Stomach smooth muscle (tissue), 2 donors: Measurements from ENCODE around the gene BRINP1.
"Not testable (repeated sequence)": the region's sequence is repeated elsewhere in the genome, so short reads cannot be mapped to it uniquely, and the experiment has no call there.

Experiments used
- H3K27ac ChIP-seq: one replicate; pipeline ENCODE4 v1.7.0; 2013; ENCODE audit warnings: mild to moderate bottlenecking, low read length, inconsistent platforms
- H3K27me3 ChIP-seq, 2 donors: one replicate each; pipeline ENCODE4 v1.7.0; 2013; ENCODE audit warnings: low read length in 2 of 2; ENCODE audit not compliant: insufficient read depth in 2 of 2, control insufficient read depth in 1 of 2
- H3K36me3 ChIP-seq, 2 donors: one replicate each; pipeline ENCODE4 v1.7.0; 2013; ENCODE audit warnings: low read length in 2 of 2; ENCODE audit not compliant: control insufficient read depth in 2 of 2, insufficient read depth in 2 of 2
- H3K4me1 ChIP-seq: one replicate; pipeline ENCODE4 v1.7.0; 2013; ENCODE audit warnings: low read length; ENCODE audit not compliant: control insufficient read depth, insufficient read depth
- H3K4me3 ChIP-seq, 2 donors: one replicate each; pipeline ENCODE4 v1.7.0; 2013; ENCODE audit warnings: low read length in 2 of 2
- H3K9ac ChIP-seq, 2 donors: one replicate each; pipeline ENCODE4 v1.7.0; 2013; ENCODE audit warnings: low read length in 2 of 2, mild to moderate bottlenecking in 1 of 2
- H3K9me3 ChIP-seq, 2 donors: one replicate each; pipeline ENCODE4 v1.7.0; 2013; ENCODE audit warnings: low read length in 2 of 2; ENCODE audit not compliant: control insufficient read depth in 2 of 2
- donor health status: healthy.
- donor health status: Pancreatic carcinoma.

BRINP1 gene

DNA sequence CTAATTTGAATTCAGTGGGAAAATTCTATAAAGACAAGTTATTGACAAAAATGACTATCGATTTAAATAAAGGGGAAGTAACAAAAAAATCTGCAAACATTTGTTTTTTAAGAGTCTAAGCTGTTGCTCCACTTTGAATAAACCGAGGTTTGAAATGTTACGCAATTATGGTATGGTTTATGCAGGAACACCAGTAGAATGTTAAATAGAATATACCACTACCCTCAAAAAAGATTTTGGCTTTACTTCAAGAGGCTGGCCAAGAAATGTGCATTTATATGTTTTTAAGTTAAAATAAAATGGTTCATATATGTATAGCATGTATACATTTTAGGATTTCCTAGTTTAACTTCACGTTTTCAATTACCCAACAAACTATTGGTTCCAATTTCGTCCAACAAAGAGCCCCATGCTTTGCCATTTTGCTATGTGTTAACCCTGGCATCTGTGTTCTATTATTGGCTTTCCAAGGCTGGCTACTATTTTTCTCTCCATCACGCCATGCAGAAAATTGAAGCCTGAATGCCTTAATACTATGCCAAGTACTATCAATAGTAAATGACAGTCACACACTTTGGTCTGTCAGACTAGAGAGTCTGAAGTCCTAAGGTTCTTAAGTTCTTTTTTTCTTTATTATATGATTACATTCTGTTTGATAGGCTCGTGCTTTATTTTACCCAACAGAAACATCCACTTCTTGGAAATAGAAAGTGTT, 171.2 kb downstream of the BRINP1 start:
- Histone ChIP-seq H3K27ac (no peak overlapping the region), H3K9me3 (no peaks in the 10 kb centered on the region), H3K9ac (no peak overlapping the region), H3K4me1 (no peaks in the 10 kb centered on the region), H3K27me3 (no peaks in the 10 kb centered on the region), H3K36me3 (no peaks in the 10 kb centered on the region), H3K4me3 (no peak overlapping the region)

DNA sequence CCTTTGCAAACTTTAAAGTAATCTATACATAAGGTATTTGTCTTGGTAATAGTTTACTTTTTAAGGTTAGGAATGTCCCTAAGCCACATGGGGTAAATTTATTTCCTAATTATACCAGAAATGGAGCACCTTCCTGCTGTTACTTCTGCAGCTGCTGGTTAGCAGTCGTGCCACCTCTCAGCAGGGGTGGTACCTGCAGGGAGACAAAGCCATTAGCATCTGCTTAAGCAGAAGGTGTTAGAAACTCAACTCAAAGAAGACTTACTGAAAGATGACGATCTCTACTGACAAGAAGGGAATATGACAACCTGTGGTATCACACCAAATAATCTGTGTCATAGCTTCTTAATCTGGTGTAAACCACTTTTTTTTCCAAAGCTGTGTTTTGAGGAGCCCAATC, 173.7 kb downstream of the BRINP1 start:
- no peaks in the 10 kb centered on the region for H3K27me3 ChIP-seq
- no peaks in the 10 kb centered on the region for H3K9me3 ChIP-seq
- no peak overlapping the region for H3K27ac ChIP-seq
- H3K4me1 ChIP-seq, result no peaks in the 10 kb centered on the region
- no peaks in the 10 kb centered on the region for H3K36me3 ChIP-seq
- no peak overlapping the region for H3K4me3 ChIP-seq
- H3K9ac ChIP-seq, result no peak overlapping the region

DNA sequence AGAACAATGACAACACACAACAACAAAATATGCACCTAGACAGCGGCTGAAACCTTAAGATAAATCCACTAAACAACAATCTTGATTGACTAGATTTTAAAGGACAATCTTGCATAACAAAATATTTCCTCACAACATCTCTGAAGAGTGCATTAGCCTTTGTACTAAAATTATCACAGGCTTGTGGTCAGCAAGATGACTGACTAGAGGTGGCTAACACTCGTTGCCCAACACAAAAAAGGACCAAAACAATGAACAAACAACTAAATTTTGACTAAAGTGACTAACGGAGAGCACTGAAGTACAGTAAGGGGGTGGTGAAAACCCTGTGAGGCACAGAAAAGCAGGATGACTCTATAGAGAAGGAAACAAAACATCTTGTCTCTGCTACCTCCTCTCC, 183.9 kb downstream of the BRINP1 start:
- H3K9ac ChIP-seq, result no peak overlapping the region
- no peaks in the 10 kb centered on the region for H3K36me3 ChIP-seq

DNA sequence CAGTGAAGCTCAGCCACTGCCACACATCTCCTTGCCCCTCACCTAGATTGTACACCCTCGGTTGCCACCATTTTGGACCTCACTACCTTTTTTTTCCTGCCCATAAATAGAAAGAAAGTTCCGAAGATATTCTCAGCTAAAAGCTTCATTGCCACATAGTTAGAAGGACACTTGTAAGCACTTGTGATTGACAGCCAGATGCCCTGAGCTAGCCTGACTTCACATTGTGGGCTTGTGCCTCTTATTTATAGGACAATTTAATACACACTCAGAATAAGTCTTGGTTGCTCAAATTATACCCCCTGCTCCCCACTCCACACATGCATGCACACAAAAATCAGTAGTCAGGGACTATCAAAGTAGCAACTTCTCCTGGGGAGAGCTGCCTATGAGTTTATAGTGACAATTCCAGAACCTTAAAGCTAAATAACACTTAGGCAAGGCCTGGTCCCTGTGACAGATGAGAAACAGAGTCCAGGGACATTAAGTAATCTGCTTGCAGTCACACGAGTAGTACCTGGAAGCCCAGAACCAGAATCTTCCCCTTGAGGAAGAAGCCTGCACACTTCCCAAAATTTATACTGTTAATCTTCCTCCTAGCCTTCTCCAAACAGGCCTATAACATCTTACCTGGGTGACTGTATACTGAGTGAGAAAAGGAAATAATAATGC, 184.8 kb downstream of the BRINP1 start:
- Histone ChIP-seq H3K9ac (no peak overlapping the region), H3K9me3 (peaks cover 0 to 3% of the 10 kb centered on the region in 2 donors), H3K4me3 (no peak overlapping the region), H3K27me3 (no peaks in the 10 kb centered on the region), H3K27ac (no peak overlapping the region), H3K4me1 (no peaks in the 10 kb centered on the region), H3K36me3 (no peaks in the 10 kb centered on the region)

More for the DNA sequence above, 183.9 kb downstream of the BRINP1 start:
- Histone ChIP-seq H3K4me3 (no peak overlapping the region), H3K4me1 (no peaks in the 10 kb centered on the region), H3K27ac (no peak overlapping the region), H3K9me3 (peaks cover 0 to 3% of the 10 kb centered on the region in 2 donors), H3K27me3 (no peaks in the 10 kb centered on the region)

DNA sequence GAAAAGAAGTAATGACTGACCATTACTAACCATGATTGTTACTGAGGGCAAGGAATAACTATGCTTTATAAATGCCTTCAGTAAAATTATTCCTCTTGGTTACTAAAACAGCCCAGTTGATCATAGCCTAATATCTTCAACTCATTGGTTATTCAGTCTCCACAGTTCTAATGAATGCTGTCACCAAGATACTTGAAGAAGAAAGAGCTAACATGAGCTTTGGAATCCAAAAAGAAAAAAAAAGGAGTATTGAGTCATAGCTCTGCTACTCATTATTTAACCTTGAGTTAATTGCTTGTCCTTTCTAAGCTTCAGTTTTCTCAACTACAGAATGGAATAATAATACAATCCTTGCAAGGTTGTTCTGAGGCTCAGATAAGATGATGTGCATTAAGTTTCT, 187.7 kb downstream of the BRINP1 start:
- Histone ChIP-seq H3K4me1 (no peaks in the 10 kb centered on the region), H3K4me3 (no peak overlapping the region), H3K36me3 (no peaks in the 10 kb centered on the region), H3K27me3 (no peaks in the 10 kb centered on the region), H3K9me3 (no peaks in the 10 kb centered on the region), H3K9ac (no peak overlapping the region), H3K27ac (no peak overlapping the region)

DNA sequence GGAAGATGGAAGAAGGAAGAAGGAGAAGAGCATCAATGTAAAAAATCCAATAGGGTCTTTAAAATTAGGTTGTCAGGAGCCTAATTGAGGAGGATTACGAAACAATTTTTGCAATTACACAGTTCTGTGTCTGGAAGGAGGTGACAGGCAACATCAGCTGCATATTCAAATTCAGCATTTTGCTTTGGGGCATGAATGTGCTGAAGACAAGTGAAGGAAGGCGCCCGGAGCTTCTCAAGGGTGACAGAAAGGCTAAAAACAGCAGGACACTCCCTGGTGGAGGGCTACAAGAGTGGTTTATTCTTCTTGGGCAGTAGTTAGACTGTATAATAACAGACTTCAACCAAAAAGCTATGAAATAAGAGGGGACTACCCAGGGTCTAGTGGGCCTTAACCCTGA, 188.3 kb downstream of the BRINP1 start:
- Histone ChIP-seq H3K27me3 (no peaks in the 10 kb centered on the region), H3K27ac (no peak overlapping the region), H3K9me3 (no peaks in the 10 kb centered on the region), H3K4me3 (no peak overlapping the region), H3K36me3 (no peaks in the 10 kb centered on the region), H3K4me1 (no peaks in the 10 kb centered on the region), H3K9ac (no peak overlapping the region)

DNA sequence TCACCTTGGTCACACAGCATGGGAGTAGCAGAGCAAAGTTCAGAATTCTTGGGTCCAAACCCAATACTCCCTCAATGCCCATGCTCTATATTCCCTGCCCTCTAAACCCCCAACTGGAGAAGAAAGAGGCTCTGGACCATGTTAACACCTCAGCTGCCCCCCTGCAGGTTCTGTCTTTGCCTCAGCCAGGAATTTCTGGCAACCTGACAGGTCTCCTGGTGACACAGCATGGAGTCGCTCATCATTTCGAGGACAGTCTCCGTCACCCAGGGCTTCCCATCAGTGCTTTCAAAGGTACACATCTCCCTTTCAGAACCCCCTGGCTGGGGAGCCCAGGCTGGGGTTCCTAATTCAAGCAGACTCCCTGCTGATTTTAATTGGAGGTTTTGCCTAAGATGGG, 189.5 kb downstream of the BRINP1 start:
- no peaks in the 10 kb centered on the region for H3K9me3 ChIP-seq
- H3K36me3 ChIP-seq, result no peaks in the 10 kb centered on the region
- no peak overlapping the region for H3K9ac ChIP-seq
- H3K27ac ChIP-seq, result no peak overlapping the region
- no peak overlapping the region for H3K4me3 ChIP-seq
- H3K27me3 ChIP-seq, result no peaks in the 10 kb centered on the region
- no peaks in the 10 kb centered on the region for H3K4me1 ChIP-seq

DNA sequence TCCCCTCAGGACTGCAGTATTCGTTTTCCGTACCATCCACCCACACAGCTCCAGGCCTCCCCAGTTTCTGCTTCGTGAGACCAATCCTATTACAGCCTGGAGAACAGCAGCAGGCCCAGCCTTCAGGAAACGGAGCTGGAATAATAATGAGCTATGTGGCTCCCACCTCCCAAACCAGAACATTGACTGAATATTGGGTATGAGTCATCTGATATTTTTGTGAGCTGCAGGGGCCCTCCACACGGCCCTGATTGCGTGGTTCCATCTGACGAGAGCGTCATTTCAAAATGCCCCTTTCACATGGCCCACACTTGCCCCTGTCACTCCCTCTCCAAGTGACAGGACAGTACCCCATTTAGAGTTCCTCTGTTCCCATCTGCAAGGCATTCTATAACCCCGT, 192.0 kb downstream of the BRINP1 start:
- no peaks in the 10 kb centered on the region for H3K9me3 ChIP-seq
- no peaks in the 10 kb centered on the region for H3K4me1 ChIP-seq
- no peaks in the 10 kb centered on the region for H3K27me3 ChIP-seq
- H3K27ac ChIP-seq, result no peak overlapping the region
- H3K9ac ChIP-seq, result no peak overlapping the region
- H3K4me3 ChIP-seq, result no peak overlapping the region
- no peaks in the 10 kb centered on the region for H3K36me3 ChIP-seq

DNA sequence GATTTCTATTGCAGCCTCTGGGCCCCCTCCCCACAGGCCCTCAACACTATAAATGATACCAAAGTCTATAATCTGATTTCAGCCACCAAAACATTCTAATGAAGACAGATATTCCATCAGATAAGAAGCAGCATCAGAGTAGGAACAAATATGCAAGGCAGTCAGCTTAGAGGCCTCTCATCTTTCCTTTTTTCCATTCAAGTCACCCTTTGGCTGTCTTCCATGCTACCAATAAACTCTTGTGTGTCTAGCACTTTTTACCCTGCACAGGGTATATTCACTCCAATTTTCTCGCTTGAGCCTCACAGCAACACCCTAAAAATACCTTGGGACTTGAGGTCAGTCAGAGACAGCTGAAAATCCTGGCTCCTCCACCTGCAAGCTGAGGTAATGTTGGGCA, 193.7 kb downstream of the BRINP1 start:
- Histone ChIP-seq H3K27me3 (no peaks in the 10 kb centered on the region), H3K4me1 (no peaks in the 10 kb centered on the region), H3K9ac (no peak overlapping the region), H3K9me3 (no peaks in the 10 kb centered on the region), H3K36me3 (no peaks in the 10 kb centered on the region), H3K27ac (no peak overlapping the region), H3K4me3 (no peak overlapping the region)

DNA sequence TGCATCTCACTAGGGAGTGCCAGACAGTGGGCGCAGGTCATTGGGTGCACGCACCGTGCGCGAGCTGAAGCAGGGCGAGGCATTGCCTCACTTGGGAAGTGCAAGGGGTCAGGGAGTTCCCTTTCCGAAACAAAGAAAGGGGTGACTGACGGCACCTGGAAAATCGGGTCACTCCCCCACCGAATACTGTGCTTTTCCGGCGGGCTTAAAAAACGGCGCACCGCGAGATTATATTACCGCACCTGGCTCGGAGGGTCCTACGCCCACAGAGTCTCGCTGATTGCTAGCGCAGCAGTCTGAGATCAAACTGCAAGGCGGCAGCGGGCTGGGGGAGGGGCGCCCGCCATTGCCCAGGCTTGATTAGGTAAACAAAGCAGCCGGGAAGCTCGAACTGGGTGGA, 200.0 kb downstream of the BRINP1 start:
- H3K27ac ChIP-seq, H3K4me1 ChIP-seq, H3K9ac ChIP-seq, H3K27me3 ChIP-seq, H3K4me3 ChIP-seq, H3K9me3 ChIP-seq, H3K36me3 ChIP-seq: not testable (repeated sequence)

DNA sequence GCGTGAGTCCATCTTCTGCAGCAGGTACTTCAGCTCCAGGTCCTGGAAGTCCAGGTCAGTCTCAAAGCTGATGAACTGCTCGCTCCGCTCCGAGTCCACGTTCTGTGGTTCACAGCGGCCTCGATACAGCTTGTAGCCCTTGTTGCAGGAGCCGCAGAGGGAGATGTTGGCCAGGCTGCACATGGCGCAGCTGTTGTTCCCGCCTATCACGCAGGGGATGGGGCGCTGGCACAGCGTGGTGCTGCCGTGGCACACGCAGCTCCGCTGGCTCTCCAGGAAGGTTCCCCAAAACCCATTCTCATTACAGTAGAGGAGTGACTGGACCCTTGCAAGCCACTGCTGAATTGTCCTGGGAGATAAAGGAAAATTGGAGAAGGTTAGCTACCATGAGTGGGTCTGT, 201.4 kb downstream of the BRINP1 start:
- no peaks in the 10 kb centered on the region for H3K36me3 ChIP-seq
- no peaks in the 10 kb centered on the region for H3K9me3 ChIP-seq
- H3K27ac ChIP-seq, result no peak overlapping the region
- peaks cover 0 to 2% of the 10 kb centered on the region in 2 donors for H3K27me3 ChIP-seq
- no peak overlapping the region for H3K9ac ChIP-seq
- H3K4me1 ChIP-seq, result no peaks in the 10 kb centered on the region
- H3K4me3 ChIP-seq, result no peak overlapping the region
